Neutrophil (primary cell): ENCODE data around the gene SUSD6.

ENCODE experiments used
- H3K27ac ChIP-seq: fragments of 200-600 bp; sonication (generic); 2 replicates; pipeline ENCODE4 v1.5.1; 2016; ENCODE audit warnings: mild to moderate bottlenecking, moderate library complexity
- H3K27me3 ChIP-seq: fragments of 200-600 bp; sonication (generic); 2 replicates; pipeline ENCODE4 v1.6.0; 2016; ENCODE audit warnings: mild to moderate bottlenecking
- H3K36me3 ChIP-seq: fragments of 200-600 bp; sonication (generic); 2 replicates; pipeline ENCODE4 v1.5.1; 2017
- H3K4me1 ChIP-seq, 2 experiments: fragments of 200-600 bp in 1 of 2; sonication (generic) in 1 of 2; 1 replicate in 1 of 2; 2 replicates in 1 of 2; pipeline versions ENCODE4 v1.5.1 to v1.6.1; 2013 to 2016; ENCODE audit warnings: low read depth in 1 of 2, low read length in 1 of 2, mild to moderate bottlenecking in 1 of 2, moderate library complexity in 1 of 2; ENCODE audit not compliant: control insufficient read depth in 1 of 2, insufficient read depth in 1 of 2
- H3K4me3 ChIP-seq, 2 experiments: fragments of 200-600 bp in 1 of 2; sonication (generic) in 1 of 2; 1 replicate in 1 of 2; 2 replicates in 1 of 2; pipeline ENCODE4 v1.5.1; 2013 to 2016; ENCODE audit warnings: low read depth in 1 of 2, low read length in 1 of 2, mild to moderate bottlenecking in 1 of 2, moderate library complexity in 1 of 2
- H3K9me3 ChIP-seq: fragments of 200-600 bp; sonication (generic); 2 replicates; pipeline ENCODE4 v1.5.1; 2016
- CTCF ChIP-seq: fragments of 200-600 bp; sonication (generic); IDR thresholded peaks from 2 replicates; pipeline ENCODE4 v1.5.1; 2016; ENCODE audit warnings: antibody characterized with exemption

The SUSD6 gene

GRCh38 chr14:69688299-69688649 lies 76.9 kb downstream of the SUSD6 start:
- Histone ChIP-seq H3K36me3 (peaks cover 14% of the 10 kb centered on the region), H3K4me1 (peaks cover 31 to 39% of the 10 kb centered on the region in 2 experiments), H3K9me3 (no peaks in the 10 kb centered on the region), H3K27ac (peak overlapping the region; percentile 16), H3K4me3 (no peak overlapping the region), H3K27me3 (no peaks in the 10 kb centered on the region)
- TF ChIP-seq CTCF = no peak

- Histone ChIP-seq H3K27me3 (no peaks in the 10 kb centered on the region), H3K4me3 (no peak overlapping the region), H3K36me3 (peaks cover 14% of the 10 kb centered on the region), H3K9me3 (no peaks in the 10 kb centered on the region), H3K27ac (peak overlapping the region; percentile 47), H3K4me1 (peaks cover 36 to 39% of the 10 kb centered on the region in 2 experiments)
- no peak for TF ChIP-seq CTCF
These were observed 78.6 kb downstream of the SUSD6 start for GRCh38 chr14:69690042-69690441.

- H3K9me3 ChIP-seq = no peaks in the 10 kb centered on the region
- H3K27ac ChIP-seq = peak overlapping the region; percentile 96
- no peak for TF ChIP-seq CTCF
- H3K4me3 ChIP-seq = peak overlapping the region; percentile 49 to 54
- H3K27me3 ChIP-seq = no peaks in the 10 kb centered on the region
- peaks cover 56 to 57% of the 10 kb centered on the region in 2 experiments for H3K4me1 ChIP-seq
- H3K36me3 ChIP-seq = peaks cover 14% of the 10 kb centered on the region
These were observed 81.2 kb downstream of the SUSD6 start for GRCh38 chr14:69692594-69692993.

- no peaks in the 10 kb centered on the region for H3K9me3 ChIP-seq
- H3K4me1 ChIP-seq = peaks cover 62 to 63% of the 10 kb centered on the region in 2 experiments
- H3K36me3 ChIP-seq = peaks cover 14% of the 10 kb centered on the region
- H3K27me3 ChIP-seq = no peaks in the 10 kb centered on the region
- H3K27ac ChIP-seq = peak overlapping the region; percentile 96
- no peak for TF ChIP-seq CTCF
- peak overlapping the region; percentile 49 to 54 for H3K4me3 ChIP-seq
These were observed 81.7 kb downstream of the SUSD6 start for GRCh38 chr14:69693145-69693544.

GRCh38 chr14:69693801-69694729 lies 82.7 kb downstream of the SUSD6 start:
- no peaks in the 10 kb centered on the region for H3K27me3 ChIP-seq
- TF ChIP-seq CTCF = no peak
- peaks cover 71 to 72% of the 10 kb centered on the region in 2 experiments for H3K4me1 ChIP-seq
- H3K36me3 ChIP-seq = peaks cover 11% of the 10 kb centered on the region
- H3K9me3 ChIP-seq = no peaks in the 10 kb centered on the region
- peak overlapping the region; percentile 49 to 54 for H3K4me3 ChIP-seq
- peak overlapping the region; percentile 96 for H3K27ac ChIP-seq
